ENCODE results near the gene THADA.

Gene THADA

GRCh38 chr2:43634604-43635306, 38.9 kb upstream of the THADA start:
- TF ChIP-seq, protein P1, sequence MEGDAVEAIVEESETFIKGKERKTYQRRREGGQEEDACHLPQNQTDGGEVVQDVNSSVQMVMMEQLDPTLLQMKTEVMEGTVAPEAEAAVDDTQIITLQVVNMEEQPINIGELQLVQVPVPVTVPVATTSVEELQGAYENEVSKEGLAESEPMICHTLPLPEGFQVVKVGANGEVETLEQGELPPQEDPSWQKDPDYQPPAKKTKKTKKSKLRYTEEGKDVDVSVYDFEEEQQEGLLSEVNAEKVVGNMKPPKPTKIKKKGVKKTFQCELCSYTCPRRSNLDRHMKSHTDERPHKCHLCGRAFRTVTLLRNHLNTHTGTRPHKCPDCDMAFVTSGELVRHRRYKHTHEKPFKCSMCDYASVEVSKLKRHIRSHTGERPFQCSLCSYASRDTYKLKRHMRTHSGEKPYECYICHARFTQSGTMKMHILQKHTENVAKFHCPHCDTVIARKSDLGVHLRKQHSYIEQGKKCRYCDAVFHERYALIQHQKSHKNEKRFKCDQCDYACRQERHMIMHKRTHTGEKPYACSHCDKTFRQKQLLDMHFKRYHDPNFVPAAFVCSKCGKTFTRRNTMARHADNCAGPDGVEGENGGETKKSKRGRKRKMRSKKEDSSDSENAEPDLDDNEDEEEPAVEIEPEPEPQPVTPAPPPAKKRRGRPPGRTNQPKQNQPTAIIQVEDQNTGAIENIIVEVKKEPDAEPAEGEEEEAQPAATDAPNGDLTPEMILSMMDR (conservative IDR thresholded peaks at IDR 0.05; ENCODE audit: low read length), result no peak
- no peak overlapping the region; the same call in 1 of the 2 replicates for H3K4me3 ChIP-seq (ENCODE audit: low read length)

GRCh38 chr2:43631618-43632317, 35.9 kb upstream of the THADA start:
- H3K4me3 ChIP-seq (ENCODE audit: low read length), result no peak overlapping the region
- no peak for DNase-seq (ENCODE audit: low read depth)
- TF ChIP-seq, protein P1 (conservative IDR thresholded peaks at IDR 0.05; ENCODE audit: low read length), result no peak

More at GRCh38 chr2:43634604-43635306, 38.9 kb upstream of the THADA start:
- peak; percentile 93 for DNase-seq (ENCODE audit: low read depth)

- no peak overlapping the region for H3K4me3 ChIP-seq (ENCODE audit: low read length)
- no peak for DNase-seq (ENCODE audit: low read depth)
- TF ChIP-seq, protein P1 (conservative IDR thresholded peaks at IDR 0.05; ENCODE audit: low read length), result no peak
Observed at GRCh38 chr2:43622931-43623451, 27.2 kb upstream of the THADA start.

DNA sequence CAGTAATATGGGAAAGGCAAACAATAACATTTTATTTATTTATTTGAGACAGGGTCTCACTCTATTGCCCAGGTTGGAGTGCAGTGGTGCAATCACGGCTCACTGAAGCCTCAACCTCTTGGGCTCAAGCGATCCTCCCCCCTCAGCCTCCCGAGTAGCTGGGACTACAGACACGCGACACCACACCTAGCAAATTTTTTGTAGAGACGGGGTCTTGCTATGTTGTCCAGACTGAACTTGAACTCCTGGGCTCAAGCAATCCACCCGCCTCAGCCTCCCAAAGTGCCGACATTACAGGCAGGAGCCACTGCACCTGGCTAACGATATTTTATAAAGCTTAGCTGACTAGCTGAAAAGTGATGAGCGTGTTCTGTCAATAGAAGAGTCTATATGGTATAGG, 23.7 kb upstream of the THADA start:
- no peak overlapping the region for H3K4me3 ChIP-seq (ENCODE audit: low read length)
- DNase-seq (ENCODE audit: low read depth), result no peak
- TF ChIP-seq, protein P1 (conservative IDR thresholded peaks at IDR 0.05; ENCODE audit: low read length), result no peak

DNA sequence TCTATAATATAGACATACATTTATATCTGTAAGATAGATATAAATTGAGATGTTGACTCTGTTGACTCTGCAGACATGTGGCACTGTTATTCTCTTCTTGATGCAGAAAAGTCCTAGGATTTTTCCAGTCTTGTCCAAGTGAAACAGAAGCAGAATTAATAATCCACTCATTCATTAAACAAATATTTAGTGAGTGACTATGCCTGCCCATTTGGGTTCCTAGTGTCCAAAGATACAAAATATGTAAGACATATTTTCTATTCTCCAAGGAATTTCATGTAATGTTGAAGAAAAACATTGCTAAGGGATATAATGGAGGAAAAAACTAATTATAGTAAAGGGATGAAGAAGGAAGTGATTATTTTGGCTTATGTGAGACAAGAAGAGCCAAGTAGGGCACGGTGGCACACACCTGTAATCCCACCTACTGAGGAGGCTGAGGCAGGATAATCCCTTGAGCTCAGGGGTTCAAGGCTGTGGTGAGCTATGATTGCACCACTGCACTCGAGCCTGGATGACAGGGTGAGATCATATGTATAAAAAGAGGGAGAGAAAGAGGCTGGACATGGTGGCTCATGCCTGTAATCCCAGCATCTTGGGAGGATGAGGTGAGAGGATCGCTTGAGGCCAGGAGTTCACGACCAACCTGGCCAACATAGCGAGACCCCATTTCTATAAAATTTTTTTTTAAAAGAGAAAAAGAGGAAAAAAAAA, 21.3 kb upstream of the THADA start:
- DNase-seq (ENCODE audit: low read depth), result no peak
- H3K4me3 ChIP-seq (ENCODE audit: low read length), result no peak overlapping the region
- TF ChIP-seq, protein P1 (conservative IDR thresholded peaks at IDR 0.05; ENCODE audit: low read length), result no peak

GRCh38 chr2:43612944-43613343, 17.1 kb upstream of the THADA start:
- no peak overlapping the region for H3K4me3 ChIP-seq (ENCODE audit: low read length)

More at GRCh38 chr2:43612944-43613343, 17.1 kb upstream of the THADA start:
- TF ChIP-seq, protein P1 (conservative IDR thresholded peaks at IDR 0.05; ENCODE audit: low read length), result no peak
- no peak for DNase-seq (ENCODE audit: low read depth)

Data from AG10803 (cell line).